PC-9 (cell line): ENCODE measurements around the gene HLA-DRB1. TPM values are rescaled to one million over a fixed set of nuclear protein-coding genes. Genes with fewer than 3 reads are reported as not detected.
"Not testable (repeated sequence)": the region's sequence is repeated elsewhere in the genome, so short reads cannot be mapped to it uniquely, and the experiment has no call there.

Experiments used
- BruUV-seq: library from RNA; stranded (reverse); fragments of 400-500 nt; replicated peaks from 2 replicates; lab custom pipeline; 2021; lab: Mats Ljungman, UMichigan
- CTCF ChIA-PET: fragments of 300-600 bp; sonication (Branson Sonifier 250); formaldehyde crosslinking; loops from one replicate; lab custom pipeline; 2022; ENCODE audit warnings: antibody characterized with exemption; lab: Charles Lee
- POLR2A ChIA-PET: fragments of 300-600 bp; sonication (Branson Sonifier 250); formaldehyde crosslinking; loops from one replicate; lab custom pipeline; 2022; ENCODE audit warnings: antibody characterized with exemption; ENCODE audit not compliant: unreplicated experiment; lab: Charles Lee
- DNase-seq, 2 experiments: peaks; one replicate each; pipeline versions ENCODE4 v3.0.0 to v3.0.0-alpha.2; 2015 to 2022; ENCODE audit warnings: mixed read lengths in 1 of 2
- H2AFZ ChIP-seq: fragments of 200-600 bp; sonication (generic); 2 replicates; pipeline ENCODE4 v1.8.1; 2017; ENCODE audit warnings: antibody characterized with exemption
- H3F3A ChIP-seq: fragments of 200-600 bp; sonication (generic); 2 replicates; pipeline ENCODE4 v1.8.1; 2017; ENCODE audit warnings: antibody characterized with exemption, mild to moderate bottlenecking, low read depth; ENCODE audit not compliant: insufficient read depth
- H3K27ac ChIP-seq: fragments of 200-600 bp; sonication (generic); 2 replicates; pipeline ENCODE4 v1.6.1; 2016; ENCODE audit warnings: mixed run types
- H3K27me3 ChIP-seq: fragments of 200-600 bp; sonication (generic); 2 replicates; pipeline ENCODE4 v1.6.1; 2016; ENCODE audit warnings: low read depth, mixed run types; ENCODE audit not compliant: insufficient read depth
- H3K36me3 ChIP-seq: fragments of 200-600 bp; sonication (generic); 2 replicates; pipeline ENCODE4 v1.6.1; 2016; ENCODE audit warnings: low read depth, mixed run types
- H3K4me1 ChIP-seq: fragments of 200-600 bp; sonication (generic); replicated peaks from 2 replicates; pipeline ENCODE4 v1.6.1; 2016; ENCODE audit warnings: mixed run types; ENCODE audit not compliant: insufficient read depth
- H3K4me2 ChIP-seq: fragments of 200-600 bp; sonication (generic); 2 replicates; pipeline ENCODE4 v1.6.1; 2017; ENCODE audit warnings: mixed run types
- H3K4me3 ChIP-seq: fragments of 200-600 bp; sonication (generic); 2 replicates; pipeline ENCODE4 v1.6.1; 2016; ENCODE audit warnings: mixed run types
- H3K79me2 ChIP-seq: fragments of 200-600 bp; sonication (generic); 2 replicates; pipeline ENCODE4 v1.6.1; 2017; ENCODE audit warnings: low read depth, mixed run types
- H3K9me2 ChIP-seq: fragments of 200-600 bp; sonication (generic); 2 replicates; pipeline ENCODE4 v1.8.1; 2017; ENCODE audit warnings: mild to moderate bottlenecking; ENCODE audit not compliant: insufficient read depth
- H3K9me3 ChIP-seq: fragments of 200-600 bp; sonication (generic); 2 replicates; pipeline ENCODE4 v1.8.1; 2016; ENCODE audit warnings: low read depth; ENCODE audit not compliant: insufficient read depth
- H4K20me1 ChIP-seq: fragments of 200-600 bp; sonication (generic); 2 replicates; pipeline ENCODE4 v1.8.1; 2017; ENCODE audit not compliant: insufficient read depth
- CTCF ChIP-seq: fragments of 200-600 bp; sonication (generic); conservative IDR thresholded peaks from 2 replicates; pipeline ENCODE4 v1.6.1; 2017; ENCODE audit warnings: mixed run types, antibody characterized with exemption, mild to moderate bottlenecking, moderate library complexity
- EZH2 ChIP-seq: fragments of 200-600 bp; sonication (generic); IDR thresholded peaks from 2 replicates; pipeline ENCODE4 v1.8.0; 2017; ENCODE audit warnings: antibody characterized with exemption, low read depth
- intact Hi-C: fragments of 100-400 bp; cut with micrococcal nuclease; formaldehyde crosslinking; loops from one replicate; pipeline ENCODE4 v1.10.0; 2022; ENCODE audit not compliant: unreplicated experiment
- total RNA-seq: library from RNA; stranded (reverse); gene quantifications from 2 replicates; pipeline ENCODE4 v1.2.3, GENCODE V29; 2021

HLA-DRB1 gene
- total RNA-seq, 1 experiment from 2014 or later = 3.1 TPM

DNA sequence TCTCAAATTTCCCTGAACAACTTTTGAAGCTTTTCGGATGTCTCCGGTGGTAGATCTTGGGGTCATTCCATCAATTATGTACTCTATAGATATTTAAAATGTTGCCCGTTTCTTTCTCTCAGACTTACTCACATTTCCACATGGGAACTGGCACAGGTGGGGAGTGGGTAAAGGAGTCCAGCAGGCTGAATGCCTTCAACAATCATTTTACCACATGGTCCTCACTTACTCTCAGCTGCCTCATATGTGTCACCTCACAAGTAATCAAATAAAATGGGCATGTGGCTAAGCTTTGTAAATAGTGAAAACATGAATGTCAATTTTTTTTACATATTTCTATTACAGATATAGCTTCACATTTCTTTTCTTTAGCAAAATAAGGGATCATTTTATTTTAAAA lies 48.2 kb upstream of the HLA-DRB1 start:
- Histone ChIP-seq H3K4me3 (no peak overlapping the region), H3K27me3 (peaks cover 25% of the 10 kb centered on the region), H3F3A (no peaks in the 10 kb centered on the region), H3K79me2 (no peaks in the 10 kb centered on the region), H2AFZ (no peak overlapping the region), H3K9me2 (no peaks in the 10 kb centered on the region), H3K27ac (no peak overlapping the region), H3K4me2 (no peak overlapping the region), H3K4me1 (no peaks in the 10 kb centered on the region), H3K36me3 (no peaks in the 10 kb centered on the region), H4K20me1 (no peaks in the 10 kb centered on the region), H3K9me3 (no peaks in the 10 kb centered on the region)
- intact Hi-C loops = no loop called here
- BruUV-seq = no TSS peak
- no peak for DNase-seq
- TF ChIP-seq CTCF = no peak
- TF ChIP-seq EZH2 = no peak
- ChIA-PET CTCF (no interaction called here), POLR2A (no interaction called here)

DNA sequence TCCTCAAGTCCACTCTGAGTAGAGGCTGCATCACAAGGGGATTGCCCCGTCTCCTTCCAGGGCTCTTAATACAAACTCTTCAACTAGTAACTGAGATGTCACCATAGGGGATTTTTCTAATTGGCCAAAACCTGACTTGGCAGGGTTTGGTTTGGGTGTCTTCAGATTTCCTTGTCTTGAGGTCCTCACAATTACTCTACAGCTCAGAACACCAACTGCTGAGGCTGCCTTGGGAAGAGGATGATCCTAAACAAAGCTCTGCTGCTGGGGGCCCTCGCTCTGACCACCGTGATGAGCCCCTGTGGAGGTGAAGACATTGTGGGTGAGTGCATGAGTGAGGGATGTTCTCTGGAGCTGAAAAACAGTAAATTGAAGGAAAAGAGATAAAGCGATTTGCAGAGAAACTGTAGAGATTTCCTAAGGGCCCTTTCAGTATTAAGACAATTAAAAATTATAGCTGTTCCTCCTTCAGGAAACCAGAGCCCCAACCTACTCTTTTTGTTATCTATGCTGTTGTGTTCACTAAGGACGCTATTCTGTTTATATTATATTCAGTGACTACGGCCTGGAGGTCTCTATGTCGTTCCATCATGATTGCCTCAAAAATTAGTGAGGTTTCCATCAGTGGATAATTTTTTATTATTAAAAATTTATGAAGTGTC lies 47.7 kb upstream of the HLA-DRB1 start, which contains the start of gene HLA-DQA1:
HLA-DQA1 (plus strand) TSS at position 188 of the 662 bp plus-strand sequence; CDS start at position 241, 53 bp downstream.
- no peaks in the 10 kb centered on the region for H3K79me2 ChIP-seq
- no TSS peak for BruUV-seq

GRCh38 chr6:32635526-32636123 lies 46.0 kb upstream of the HLA-DRB1 start:
- POLR2A ChIA-PET = no interaction called here
- intact Hi-C loops = no loop called here
- Histone ChIP-seq H3K27ac (no peak overlapping the region), H3K79me2 (no peaks in the 10 kb centered on the region), H3K9me3 (no peaks in the 10 kb centered on the region), H3K4me1 (no peaks in the 10 kb centered on the region), H4K20me1 (no peaks in the 10 kb centered on the region), H3K36me3 (no peaks in the 10 kb centered on the region), H3K9me2 (no peaks in the 10 kb centered on the region), H3F3A (no peaks in the 10 kb centered on the region), H3K4me2 (no peak overlapping the region), H2AFZ (no peak overlapping the region), H3K27me3 (peaks cover 20% of the 10 kb centered on the region), H3K4me3 (no peak overlapping the region)
- no peak for DNase-seq
- CTCF ChIA-PET = no interaction called here
- no TSS peak for BruUV-seq
- TF ChIP-seq EZH2 (no peak), CTCF (no peak)

More for the DNA sequence above, 47.7 kb upstream of the HLA-DRB1 start, which contains the start of gene HLA-DQA1:
- ChIA-PET POLR2A (no interaction called here), CTCF (no interaction called here)
- Histone ChIP-seq H3K4me1 (no peaks in the 10 kb centered on the region), H3K4me2 (no peak within 1 kb of the TSS), H3K4me3 (no peak within 1 kb of the TSS), H3F3A (no peaks in the 10 kb centered on the region), H3K9me3 (no peaks in the 10 kb centered on the region), H3K36me3 (no peaks in the 10 kb centered on the region), H3K9me2 (no peaks in the 10 kb centered on the region), H4K20me1 (no peaks in the 10 kb centered on the region), H3K27ac (no peak within 1 kb of the TSS), H2AFZ (no peak within 1 kb of the TSS), H3K27me3 (peaks cover 25% of the 10 kb centered on the region)
- intact Hi-C loops = no loop called here
- no peak for DNase-seq
- no peak for TF ChIP-seq EZH2

- H3K9me2 ChIP-seq, intact Hi-C loops, H2AFZ ChIP-seq, H3K36me3 ChIP-seq, H3K27me3 ChIP-seq, BruUV-seq, DNase-seq, H3K4me3 ChIP-seq, POLR2A ChIA-PET, CTCF ChIA-PET, H4K20me1 ChIP-seq, H3F3A ChIP-seq, H3K4me1 ChIP-seq, H3K4me2 ChIP-seq, H3K79me2 ChIP-seq, H3K27ac ChIP-seq, H3K9me3 ChIP-seq: not testable (repeated sequence)
Measured at GRCh38 chr6:32629793-32630192, 40.1 kb upstream of the HLA-DRB1 start.
